K562 (cell line): ENCODE measurements around the gene CNIH3. TPM values are rescaled to one million over a fixed set of nuclear protein-coding genes. Genes with fewer than 3 reads are reported as not detected.

Source experiments
- ATAC-seq: fragments of 200-7000 bp; cut with Tn5 transposase; 3 replicates; pipeline ENCODE4 v1.9.1; 2020; ENCODE audit warnings: moderate library complexity
- BruUV-seq: library from RNA; stranded (reverse); fragments of 400-500 nt; replicated peaks from 2 replicates; lab custom pipeline; 2021; lab: Mats Ljungman, UMichigan
- CTCF ChIA-PET: fragments of 300-600 bp; formaldehyde crosslinking; extraction: SDS; loops from one replicate; lab custom pipeline; 2021; ENCODE audit warnings: low intra/inter-chr PET ratio; lab: Yijun Ruan, JAX
- POLR2A ChIA-PET: fragments of 300-600, 350-650 bp; sonication (Branson Sonifier 250); formaldehyde crosslinking; extraction: SDS; loops from one replicate; lab custom pipeline; 2021; ENCODE audit warnings: antibody characterized with exemption, inconsistent platforms; lab: Yijun Ruan, JAX
- DNase-seq, 4 experiments: peaks; one replicate each; pipeline versions ENCODE4 v3.0.0 to v3.0.0-alpha.2; 2011 to 2018; ENCODE audit warnings: low spot score in 3 of 4, mixed read lengths in 3 of 4; ENCODE audit errors: extremely low read depth in 1 of 4
- FAIRE-seq: peaks from 2 replicates; lab custom pipeline; 2011; peaks lifted over from hg19 to GRCh38; lab: Jason Lieb, UNC
- H2AFZ ChIP-seq: 2 replicates; pipeline ENCODE4 v1.6.0; 2011; ENCODE audit warnings: low read depth, low read length, control low read depth, inconsistent platforms
- H3K27ac ChIP-seq: fragments of 200-600 bp; 3 replicates; pipeline ENCODE4 v1.8.0; 2011; ENCODE audit warnings: low read depth, mild to moderate bottlenecking, control low read depth, inconsistent platforms, low read length, moderate library complexity, mixed read lengths; ENCODE audit errors: extremely low read depth
- H3K27me3 ChIP-seq, 2 experiments: fragments of 300-600 bp in 1 of 2; 2 replicates in 1 of 2; 3 replicates in 1 of 2; pipeline versions ENCODE4 v1.6.0 to v1.8.0; 2011; ENCODE audit warnings: inconsistent platforms in 2 of 2, low read length in 2 of 2, mild to moderate bottlenecking in 1 of 2, mixed read lengths in 1 of 2, moderate library complexity in 1 of 2; ENCODE audit not compliant: control insufficient read depth in 2 of 2, insufficient read depth in 2 of 2
- H3K36me3 ChIP-seq: fragments of 300-600 bp; 3 replicates; pipeline ENCODE4 v1.8.0; 2011; ENCODE audit warnings: mild to moderate bottlenecking, low read length, inconsistent platforms; ENCODE audit not compliant: control insufficient read depth, insufficient read depth
- H3K4me1 ChIP-seq, 2 experiments: fragments of 200-600 bp in 1 of 2; replicated peaks in 1 of 2; 2 replicates in 1 of 2; 3 replicates in 1 of 2; pipeline versions ENCODE4 v1.5.1 to v1.8.0; 2011; ENCODE audit warnings: inconsistent platforms in 2 of 2, low read length in 2 of 2, mild to moderate bottlenecking in 1 of 2, mixed read lengths in 1 of 2, moderate library complexity in 1 of 2; ENCODE audit not compliant: control insufficient read depth in 2 of 2, insufficient read depth in 2 of 2
- H3K4me2 ChIP-seq: 2 replicates; pipeline ENCODE4 v1.6.1; 2011; ENCODE audit warnings: low read length, control low read depth, inconsistent platforms, mixed read lengths; ENCODE audit not compliant: insufficient read depth
- H3K4me3 ChIP-seq: fragments of 200-600 bp; sonication (generic), shearing (Covaris generic); 2 replicates; pipeline ENCODE4 v1.5.1; 2016; ENCODE audit warnings: control low read depth, inconsistent platforms
- H3K79me2 ChIP-seq: fragments of 200-600 bp; 3 replicates; pipeline ENCODE4 v1.8.0; 2011; ENCODE audit warnings: low read length, inconsistent platforms; ENCODE audit not compliant: control insufficient read depth, insufficient read depth
- H3K9ac ChIP-seq, 2 experiments: 2 replicates each; pipeline versions ENCODE4 v1.6.0 to v1.6.1; 2011; ENCODE audit warnings: low read depth in 2 of 2, low read length in 2 of 2, control low read depth in 1 of 2, inconsistent platforms in 1 of 2, mild to moderate bottlenecking in 1 of 2, mixed read lengths in 1 of 2; ENCODE audit not compliant: insufficient read depth in 1 of 2
- H3K9me1 ChIP-seq: one replicate; pipeline ENCODE4 v1.6.0; 2011; ENCODE audit warnings: inconsistent platforms, mild to moderate bottlenecking, low read length, moderate library complexity; ENCODE audit not compliant: control insufficient read depth, insufficient read depth
- H3K9me3 ChIP-seq: replicated peaks from 2 replicates; pipeline ENCODE4 v1.5.1; 2011; ENCODE audit warnings: low read depth, low read length, inconsistent platforms; ENCODE audit not compliant: control insufficient read depth, insufficient read depth
- H4K20me1 ChIP-seq: replicated peaks from 2 replicates; pipeline ENCODE4 v1.6.1; 2011; ENCODE audit warnings: low read length, inconsistent platforms, mixed read lengths; ENCODE audit not compliant: control insufficient read depth, insufficient read depth
- ADNP ChIP-seq: fragments of 200-800 bp; sonication (Bioruptor generic); IDR thresholded peaks from 2 replicates; pipeline ENCODE4 v1.6.1; 2016; ENCODE audit warnings: missing genetic modification characterization, missing compliant biosample characterization
- BCOR ChIP-seq: fragments of 450-650 bp; IDR thresholded peaks from 2 replicates; pipeline ENCODE4 v1.6.1; 2016
- CBFA2T3 ChIP-seq: fragments of 450-650 bp; IDR thresholded peaks from 2 replicates; pipeline ENCODE4 v1.6.1; 2017
- CREB5 ChIP-seq: fragments of 250-450 bp; sonication (Bioruptor Pico); IDR thresholded peaks from 2 replicates; pipeline ENCODE4 v1.5.0; 2020; ENCODE audit warnings: mild to moderate bottlenecking
- ETS1 ChIP-seq: conservative IDR thresholded peaks from 2 replicates; pipeline ENCODE4 v1.6.1; 2011; ENCODE audit warnings: low read depth, mild to moderate bottlenecking, low read length; ENCODE audit not compliant: control insufficient read depth
- GABPA ChIP-seq: fragments of 200-800 bp; sonication (Bioruptor generic); conservative IDR thresholded peaks from 2 replicates; pipeline ENCODE4 v1.6.1; 2016; ENCODE audit warnings: low read depth, missing genetic modification characterization, missing compliant biosample characterization
- GATAD2B ChIP-seq: fragments of 450-650 bp; IDR thresholded peaks from 2 replicates; pipeline ENCODE4 v1.6.1; 2017; ENCODE audit warnings: mild to moderate bottlenecking, borderline replicate concordance
- HEY1 ChIP-seq: fragments of 250-450 bp; sonication (Bioruptor Pico); IDR thresholded peaks from 2 replicates; pipeline ENCODE4 v1.5.0; 2020; ENCODE audit warnings: mild to moderate bottlenecking, moderate library complexity, borderline replicate concordance
- HMG20B ChIP-seq: fragments of 250-450 bp; sonication (Bioruptor Pico); IDR thresholded peaks from 2 replicates; pipeline ENCODE4 v1.5.0; 2021; ENCODE audit warnings: mild to moderate bottlenecking
- MCM5 ChIP-seq: fragments of 450-650 bp; IDR thresholded peaks from 2 replicates; pipeline ENCODE4 v1.6.1; 2016; ENCODE audit warnings: low read depth
- NFIC ChIP-seq: fragments of 450-650 bp; IDR thresholded peaks from 2 replicates; pipeline ENCODE4 v1.6.1; 2017; ENCODE audit warnings: mild to moderate bottlenecking, inconsistent platforms
- PHF8 ChIP-seq: fragments of 200-600 bp; sonication (generic); IDR thresholded peaks from 2 replicates; pipeline ENCODE4 v1.6.1; 2012; ENCODE audit warnings: mixed run types, mild to moderate bottlenecking, inconsistent platforms, low read length, moderate library complexity, borderline replicate concordance
- SIRT6 ChIP-seq: IDR thresholded peaks from one replicate; pipeline ENCODE4 v1.6.1; 2012; ENCODE audit warnings: low read depth, mild to moderate bottlenecking, control low read depth, inconsistent platforms, low read length, moderate library complexity
- SLC30A9 ChIP-seq: fragments of 250-450 bp; sonication (Bioruptor Pico); IDR thresholded peaks from 2 replicates; pipeline ENCODE4 v1.8.0; 2022; ENCODE audit warnings: mild to moderate bottlenecking, moderate library complexity
- SNRNP70 ChIP-seq: fragments of 200-400 bp; formaldehyde crosslinking; optimal IDR thresholded peaks from 2 replicates; pipeline ENCODE3; 2017; ENCODE audit warnings: low read depth, low read length
- STAG1 ChIP-seq: sonication (generic); formaldehyde crosslinking; IDR thresholded peaks from 2 replicates; pipeline ENCODE4 v1.5.0; 2020; ENCODE audit warnings: missing genetic modification reagents, borderline replicate concordance
- TARDBP ChIP-seq: fragments of 450-650 bp; IDR thresholded peaks from 2 replicates; pipeline ENCODE4 v1.6.1; 2016
- ZNF24 ChIP-seq: fragments of 450-650 bp; IDR thresholded peaks from 2 replicates; pipeline ENCODE4 v1.6.1; 2016
- ZNF740 ChIP-seq, 3 experiments: fragments of 200-800 bp in 1 of 3; sonication (Bioruptor generic) in 1 of 3; sonication (generic) in 1 of 3; formaldehyde crosslinking in 1 of 3; IDR thresholded peaks; 2 replicates each; pipeline versions ENCODE4 v1.6.1 to v1.8.0; 2016 to 2022; ENCODE audit warnings: mild to moderate bottlenecking in 2 of 3, missing compliant biosample characterization in 2 of 3, missing genetic modification characterization in 2 of 3, missing genetic modification reagents in 1 of 3
- WGBS: fragments of 100-300 bp; shearing (Covaris generic); methylation state at CpG from one replicate; pipeline ENCODE4 v1.1.6; 2016; ENCODE audit warnings: low coverage, mixed read lengths; ENCODE audit not compliant: insufficient coverage; ENCODE audit errors: missing lambda C conversion rate; 5-methylcytosine and 5-hydroxymethylcytosine counted together
- in situ Hi-C: fragments of 300-500 bp; cut with MboI; formaldehyde crosslinking; loops from 4 replicates; pipeline ENCODE4 v1.15.0; 2018; ENCODE audit warnings: inconsistent platforms, mixed read lengths
- intact Hi-C: fragments of 100-400 bp; cut with micrococcal nuclease; formaldehyde crosslinking; loops from 2 replicates; pipeline ENCODE4 v1.14.2; 2022
- polyA plus RNA-seq, 8 experiments: library from polyadenylated mRNA; depleted of rRNA in 4 of 8; stranded (reverse) in 5 of 8; unstranded in 3 of 8; fragments of >200 nt; fragmentation: Nextera tagmentation in 2 of 8; fragmentation: Illumina TruSeq in 1 of 8; extraction: Ambion mirVana in 2 of 8; extraction: Trizol in 1 of 8; gene quantifications; 2 replicates each; pipeline versions ENCODE4 v1.2.1 to v1.2.3, GENCODE V29; 2011 to 2014; ENCODE audit warnings: inconsistent platforms in 1 of 8, missing spikeins in 1 of 8
- total RNA-seq, 7 experiments: library from RNA; depleted of rRNA in 6 of 7; stranded (reverse); fragments of >200 nt in 6 of 7; fragmentation: Illumina TruSeq in 2 of 7; extraction: Trizol in 2 of 7; gene quantifications; 2 replicates each; pipeline versions ENCODE4 v1.2.1 to v1.2.3, GENCODE V29; 2011 to 2021; ENCODE audit warnings: low replicate concordance in 1 of 7

The CNIH3 gene
- total and polyA plus RNA-seq, 9 of the 15 experiments (the other 6 are each of a cell fraction or from before 2014, with no cell fraction given): 0.14 to 1.8 (median 0.79) TPM

DNA sequence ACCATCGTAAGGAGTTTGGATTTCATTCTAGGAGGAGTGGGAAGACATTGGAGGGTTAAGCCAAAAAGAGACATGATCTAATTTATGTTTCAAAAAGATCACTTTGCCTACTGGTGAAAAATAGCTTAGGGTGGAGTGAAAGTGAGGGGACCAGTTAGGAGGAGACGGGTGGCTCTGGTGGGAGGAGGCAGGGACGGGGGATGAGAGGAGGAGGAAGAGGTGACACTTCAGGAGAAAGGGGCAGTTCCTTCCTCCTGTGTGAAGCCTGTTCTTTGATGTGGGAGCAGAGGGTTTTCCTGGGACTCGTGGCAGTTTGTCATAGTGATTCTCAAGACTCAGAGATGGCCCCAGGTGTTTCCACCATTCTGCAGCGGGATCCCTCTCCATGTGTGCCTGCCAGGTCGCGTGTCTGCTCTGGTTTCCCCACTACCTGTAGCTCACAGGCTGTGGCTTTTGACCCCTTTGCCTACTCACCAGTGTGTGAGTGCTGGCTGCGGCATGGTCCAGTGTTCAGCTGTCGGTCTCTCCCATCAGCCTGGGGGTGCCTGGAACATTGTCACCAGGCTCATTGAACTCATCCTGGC lies 102.4 kb downstream of the CNIH3 start (continued):
- TF ChIP-seq MCM5: no peak
- TF ChIP-seq SLC30A9 (CRISPR knock-in tag): no peak
- no peak for TF ChIP-seq NFIC
- TF ChIP-seq, all 486 proteins: peak for 0

- ATAC-seq (no peak), DNase-seq (no peak), FAIRE-seq (no peak)
- 2% methylated on average over 4 of the region's 4 CpGs for WGBS
- ChIA-PET CTCF (no interaction called here), POLR2A (interaction anchor here (1.1 kb wide), 1 partner anchor 9 kb away, joined by 6 read pairs; no protein-coding TSS in a partner anchor)
- Histone ChIP-seq H3K36me3 (no peaks in the 10 kb centered on the region), H4K20me1 (no peaks in the 10 kb centered on the region), H2AFZ (no peak overlapping the region), H3K27ac (no peak overlapping the region), H3K4me2 (no peak overlapping the region), H3K79me2 (no peaks in the 10 kb centered on the region), H3K9ac (no peak overlapping the region), H3K27me3 (peaks cover 15 to 24% of the 10 kb centered on the region in 2 experiments), H3K9me1 (no peaks in the 10 kb centered on the region), H3K4me1 (no peaks in the 10 kb centered on the region), H3K4me3 (no peak overlapping the region), H3K9me3 (no peaks in the 10 kb centered on the region)
- in situ Hi-C loops: no loop called here
- intact Hi-C loops: no loop called here
- BruUV-seq: no TSS peak
- no peak for TF ChIP-seq GATAD2B
- no peak for TF ChIP-seq CBFA2T3
- TF ChIP-seq HEY1 (CRISPR knock-in tag): no peak
- no peak for TF ChIP-seq ADNP
- no peak for TF ChIP-seq HMG20B
- TF ChIP-seq ETS1: no peak
- TF ChIP-seq STAG1 (CRISPR knock-in tag): no peak
- no peak for TF ChIP-seq PHF8
- TF ChIP-seq TARDBP: no peak
- no peak for TF ChIP-seq ZNF24
- no peak for TF ChIP-seq ZNF740 (CRISPR knock-in tag; IDR thresholded peaks at IDR 0.05)
- TF ChIP-seq ZNF740 (tag; IDR thresholded peaks at IDR 0.05): no peak
- TF ChIP-seq BCOR: no peak
- TF ChIP-seq SNRNP70: no peak
- TF ChIP-seq CREB5 (CRISPR knock-in tag): no peak
- no peak for TF ChIP-seq GABPA (tag)
- TF ChIP-seq SIRT6: no peak
These were observed 103.6 kb downstream of the CNIH3 start for GRCh38 chr1:224719716-224720115.
